ENCODE results near the gene MPZL3.

The MPZL3 gene

DNA sequence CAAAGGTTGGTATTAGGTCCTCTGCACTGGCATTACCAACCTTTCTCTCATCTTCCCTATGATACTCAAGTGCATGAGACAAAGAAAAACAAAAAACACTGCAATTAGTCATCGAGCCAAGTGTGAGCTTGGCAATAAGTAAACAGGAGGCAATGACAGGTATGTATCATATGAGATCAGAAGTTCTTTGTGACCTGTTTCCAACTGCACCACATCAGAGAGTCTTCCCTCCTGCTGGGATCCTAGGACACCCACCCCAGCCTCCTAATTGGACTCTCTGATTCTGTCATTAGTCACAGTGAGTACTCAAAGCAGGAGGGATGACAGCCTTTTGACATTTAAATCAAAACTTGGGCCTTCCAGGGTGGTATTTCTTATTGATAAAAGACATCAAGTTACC lies 19.5 kb downstream of the MPZL3 start:
- no peak for DNase-seq (ENCODE audit: extremely low read depth in 1 of 2, low read depth in 1 of 2)

DNA sequence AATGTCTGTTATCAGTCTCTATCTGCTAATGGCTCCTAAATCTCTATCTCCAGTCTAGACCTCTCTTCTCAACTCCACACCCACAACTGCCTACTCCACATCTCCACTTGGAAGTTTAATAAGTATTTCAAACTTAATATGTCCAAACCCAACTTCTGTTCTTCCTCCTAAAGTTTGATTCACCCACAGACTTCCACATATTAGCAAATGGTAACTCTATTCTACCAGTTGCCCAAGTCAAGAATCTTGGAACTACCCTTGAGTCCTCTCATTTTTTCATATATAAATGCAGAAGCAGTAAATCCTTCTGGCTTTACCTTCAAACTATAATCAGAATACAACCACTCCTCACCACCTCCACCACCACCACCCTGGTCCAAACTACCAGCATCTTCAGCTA lies 20.7 kb downstream of the MPZL3 start:
- no peak for DNase-seq (ENCODE audit: extremely low read depth in 1 of 2, low read depth in 1 of 2)

DNA sequence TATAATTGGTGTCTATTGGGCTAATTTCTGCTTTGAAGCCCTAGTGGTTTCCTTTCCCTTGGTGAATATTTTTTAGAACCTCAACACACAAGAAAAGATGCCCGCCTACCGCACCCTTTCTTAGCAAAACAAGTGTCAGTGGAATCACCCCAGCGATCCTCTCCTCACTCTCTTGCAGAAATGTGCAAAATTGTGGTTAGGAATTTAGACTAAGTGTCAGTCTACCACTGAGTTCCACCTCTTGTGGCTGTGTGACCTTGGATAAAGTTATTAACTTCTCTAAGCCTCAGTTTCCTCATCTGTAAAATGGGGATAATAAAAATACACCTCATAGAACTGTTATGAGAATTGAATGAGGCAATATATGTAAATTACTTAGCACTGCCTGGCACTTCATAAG lies 22.1 kb downstream of the MPZL3 start:
- DNase-seq (ENCODE audit: extremely low read depth in 1 of 2, low read depth in 1 of 2) = no peak

DNA sequence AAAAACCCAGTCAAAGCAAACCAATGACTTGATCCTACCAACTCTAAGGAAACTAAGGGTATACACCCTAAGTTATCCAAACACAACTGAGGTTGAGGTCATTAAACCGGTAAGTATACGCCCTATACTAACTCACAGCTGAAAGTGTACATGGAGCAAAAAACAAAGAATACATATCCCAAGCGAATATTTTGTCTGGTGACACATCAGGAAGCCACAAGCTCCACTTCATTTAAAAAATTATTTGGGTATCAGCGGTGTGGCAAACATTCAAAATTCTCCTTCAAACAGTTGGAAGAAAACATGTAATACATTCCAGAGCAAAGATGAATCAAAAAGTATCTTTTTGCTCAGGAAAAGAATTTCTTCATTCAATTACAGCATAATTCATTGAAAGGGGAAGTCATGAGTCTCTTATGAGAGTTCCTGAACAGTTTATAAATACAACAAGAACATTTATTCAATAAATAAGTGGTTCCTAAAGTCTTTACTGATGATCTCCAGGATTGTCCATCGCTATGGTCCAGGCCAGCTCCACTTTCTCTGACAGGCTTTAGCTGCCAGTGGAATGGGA lies 22.8 kb downstream of the MPZL3 start:
- no peak for DNase-seq (ENCODE audit: extremely low read depth in 1 of 2, low read depth in 1 of 2)

DNA sequence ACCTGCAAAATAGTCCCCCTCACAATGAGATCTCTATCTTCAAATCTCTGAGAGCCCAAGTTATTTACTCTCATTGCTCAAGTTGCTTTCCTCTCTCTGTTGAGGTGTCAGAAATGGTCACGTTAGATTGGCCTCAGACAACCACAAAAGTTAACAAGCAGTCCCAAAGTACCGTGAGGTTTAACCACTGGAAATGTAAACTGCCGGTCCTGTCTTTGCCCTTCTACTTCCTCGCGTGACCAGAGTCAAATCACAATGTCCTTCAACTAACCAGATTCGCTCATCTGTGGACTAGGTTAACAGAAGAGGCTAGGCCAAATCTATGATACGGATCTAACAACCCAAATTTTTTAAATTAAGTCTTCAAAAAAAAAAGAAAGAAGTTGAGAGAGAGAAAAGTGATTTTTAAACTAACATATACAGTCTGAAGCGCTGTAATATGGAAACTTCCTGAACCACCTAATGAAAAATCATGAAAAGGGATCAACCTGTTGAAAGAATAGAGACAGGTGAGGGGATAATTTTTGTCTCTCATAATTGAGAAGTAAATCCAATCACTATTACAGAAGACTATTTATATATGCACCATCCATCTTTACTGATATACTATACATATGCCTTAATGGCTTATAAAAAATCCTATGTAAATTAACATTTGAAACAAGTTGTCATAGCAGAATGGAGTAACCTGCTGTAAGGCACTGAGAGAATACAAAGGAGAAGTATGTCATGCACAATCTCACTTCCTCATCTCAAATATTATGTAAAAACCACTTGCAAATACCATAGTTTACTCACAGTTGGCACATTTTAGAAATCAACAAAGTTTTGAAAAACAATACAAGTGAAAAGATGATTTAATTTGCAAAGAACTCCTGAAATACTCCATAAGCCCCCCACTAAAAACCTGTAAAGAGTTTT lies 24.0 kb downstream of the MPZL3 start:
- no peak for DNase-seq (ENCODE audit: extremely low read depth in 1 of 2, low read depth in 1 of 2)

DNA sequence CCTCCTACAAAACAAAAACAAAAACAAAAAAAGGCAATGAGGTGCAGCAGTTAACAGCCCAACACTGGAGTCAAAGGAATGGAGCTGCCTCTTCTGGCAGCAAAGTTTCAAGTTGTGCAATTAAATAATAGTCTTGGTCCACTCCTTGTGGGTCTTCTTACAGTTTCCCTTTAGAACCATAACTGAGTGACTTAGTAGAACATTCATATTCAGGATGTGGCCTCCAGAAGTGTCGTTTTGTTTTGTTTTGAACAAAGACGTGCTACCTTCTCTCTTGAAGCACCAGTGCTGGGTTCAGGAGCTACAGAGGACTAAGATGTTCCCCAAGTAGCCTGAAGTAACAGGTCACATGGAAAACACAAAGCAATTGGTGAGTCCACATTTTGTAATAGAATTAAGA lies 25.4 kb downstream of the MPZL3 start:
- no peak for DNase-seq (ENCODE audit: extremely low read depth in 1 of 2, low read depth in 1 of 2)

DNA sequence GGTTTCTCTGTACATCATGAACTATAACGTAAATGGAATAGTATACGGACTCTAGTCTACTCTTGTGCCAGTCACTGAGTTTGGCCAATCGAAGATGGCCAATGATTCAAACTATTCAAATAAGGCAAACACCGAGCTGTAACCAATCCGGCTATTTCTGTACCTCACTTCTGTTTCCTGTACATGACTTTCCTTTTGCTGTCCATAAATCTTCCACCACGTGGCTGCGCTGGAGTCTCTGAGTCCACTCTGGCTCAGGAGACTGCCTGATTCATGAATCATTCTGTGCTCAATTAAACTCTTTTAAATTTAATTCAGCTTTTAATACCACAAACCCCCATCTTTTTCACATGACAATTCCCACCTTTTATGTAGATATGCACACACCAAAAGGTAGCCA lies 25.9 kb downstream of the MPZL3 start:
- DNase-seq (ENCODE audit: extremely low read depth in 1 of 2, low read depth in 1 of 2) = no peak

DNA sequence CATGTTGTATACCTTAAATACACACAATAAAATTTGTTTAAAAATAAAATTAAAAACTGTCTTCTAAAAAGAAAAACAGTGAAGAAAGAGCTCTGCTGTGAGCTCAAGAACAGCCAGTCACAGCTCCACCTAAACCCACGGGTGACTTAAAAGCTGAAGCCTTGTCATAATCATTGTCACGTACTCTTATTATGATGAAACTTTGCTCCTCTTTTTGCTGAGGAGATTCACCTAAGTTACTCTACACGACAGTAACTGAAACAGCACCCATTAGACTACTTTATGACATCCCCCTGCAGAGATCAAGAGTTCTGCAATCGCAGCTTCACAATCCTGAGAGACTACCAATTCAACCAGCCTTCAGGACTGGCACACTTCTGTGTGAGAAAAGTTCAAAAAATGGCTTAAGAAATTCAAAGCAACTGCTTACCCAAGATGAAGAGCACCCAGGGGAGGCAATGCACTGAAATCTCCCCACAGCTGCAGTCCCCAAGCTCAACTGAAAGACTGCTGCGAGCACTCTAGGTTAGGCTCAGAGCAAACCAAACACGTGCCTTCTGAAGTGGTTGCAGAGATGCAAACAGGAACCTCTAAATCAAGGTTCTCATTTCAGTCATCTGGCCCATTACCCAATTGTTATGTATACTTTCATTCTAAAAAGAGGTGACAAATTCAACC lies 27.5 kb downstream of the MPZL3 start, which contains the start of gene JAML:
Gene JAML (minus strand): TSS at position 501 of the 678 bp plus-strand sequence. CDS start 10,145 bp downstream, outside the sequence.
- DNase-seq (ENCODE audit: extremely low read depth in 1 of 2, low read depth in 1 of 2) = no peak

DNA sequence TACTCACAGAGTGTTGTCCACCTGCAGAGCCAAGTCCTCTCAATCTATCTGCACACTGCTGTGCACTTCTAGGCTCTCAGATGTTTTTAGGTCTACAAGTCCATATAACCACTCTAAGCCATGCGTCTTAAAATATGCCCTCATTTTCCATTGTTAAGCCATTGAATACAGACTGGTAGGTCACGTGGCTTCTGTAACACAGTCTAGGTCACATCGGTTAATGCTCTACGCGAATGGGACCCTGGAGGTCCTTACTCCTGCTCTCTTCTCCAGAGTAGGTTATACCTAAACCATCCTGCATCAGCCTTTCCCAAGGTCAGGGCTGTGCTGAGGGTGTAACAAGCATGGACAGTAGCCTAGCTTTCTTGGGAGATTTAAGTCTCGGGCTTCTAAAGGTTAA lies 28.2 kb downstream of the MPZL3 start:
- DNase-seq (ENCODE audit: extremely low read depth in 1 of 2, low read depth in 1 of 2) = no peak

DNA sequence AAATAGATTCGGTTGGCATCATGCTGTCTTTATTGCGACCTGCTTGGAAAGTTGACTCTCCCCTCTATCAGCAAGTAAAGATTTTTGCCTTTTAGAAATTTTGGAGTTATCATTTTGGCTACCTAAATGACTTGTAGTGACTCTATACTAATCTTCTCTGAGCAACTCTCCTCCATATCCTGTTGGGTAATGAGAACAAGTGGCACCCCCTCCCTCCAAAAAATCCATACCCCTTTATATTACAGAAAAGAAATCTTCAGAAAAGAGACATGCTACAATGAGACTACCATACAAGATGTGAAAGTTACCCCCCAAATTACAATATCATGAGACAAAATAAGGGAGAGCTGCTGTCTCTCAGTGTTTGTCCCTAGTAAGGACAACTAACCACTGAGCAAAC lies 28.6 kb downstream of the MPZL3 start:
- no peak for DNase-seq (ENCODE audit: extremely low read depth in 1 of 2, low read depth in 1 of 2)

DNA sequence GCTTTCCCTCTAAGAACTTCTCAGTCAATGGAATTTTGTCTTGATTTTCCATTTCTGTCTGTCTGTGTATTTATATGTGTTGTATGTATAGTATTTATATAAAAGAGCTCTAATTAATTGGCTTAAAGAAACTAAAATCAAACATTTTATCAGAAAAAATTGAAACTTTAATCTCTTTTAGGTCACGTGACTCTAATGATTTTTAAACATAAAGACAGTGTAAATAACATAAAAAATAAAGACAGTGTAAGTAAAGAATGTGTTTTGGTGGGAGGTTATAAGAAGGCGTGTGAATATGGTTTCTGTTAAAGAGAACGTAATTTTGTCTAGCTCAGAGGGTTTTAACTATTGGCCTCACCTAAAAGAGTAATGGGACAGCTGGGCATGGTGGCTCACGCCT lies 29.7 kb downstream of the MPZL3 start:
- DNase-seq (ENCODE audit: extremely low read depth in 1 of 2, low read depth in 1 of 2) = no peak

DNA sequence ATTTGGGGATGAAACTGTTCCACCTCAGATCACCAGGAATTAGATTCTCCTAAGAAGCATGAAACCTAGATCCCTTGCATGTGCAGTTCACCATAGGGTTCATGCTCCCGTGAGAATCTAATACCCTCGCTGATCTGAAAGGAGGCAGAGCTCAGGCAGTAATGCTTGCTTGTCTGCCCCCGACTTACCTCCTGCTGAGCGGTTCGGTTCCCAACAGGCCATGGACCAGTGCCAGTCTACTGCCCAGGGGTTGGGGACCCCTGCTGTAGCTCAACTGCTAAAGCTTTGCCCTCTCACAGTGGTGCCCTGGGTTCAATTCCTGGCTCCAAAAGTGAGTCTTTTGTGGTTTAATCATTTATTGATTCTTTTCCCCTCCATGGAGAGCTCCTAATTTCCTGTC lies 30.7 kb downstream of the MPZL3 start:
- DNase-seq (ENCODE audit: extremely low read depth in 1 of 2, low read depth in 1 of 2) = no peak

DNA sequence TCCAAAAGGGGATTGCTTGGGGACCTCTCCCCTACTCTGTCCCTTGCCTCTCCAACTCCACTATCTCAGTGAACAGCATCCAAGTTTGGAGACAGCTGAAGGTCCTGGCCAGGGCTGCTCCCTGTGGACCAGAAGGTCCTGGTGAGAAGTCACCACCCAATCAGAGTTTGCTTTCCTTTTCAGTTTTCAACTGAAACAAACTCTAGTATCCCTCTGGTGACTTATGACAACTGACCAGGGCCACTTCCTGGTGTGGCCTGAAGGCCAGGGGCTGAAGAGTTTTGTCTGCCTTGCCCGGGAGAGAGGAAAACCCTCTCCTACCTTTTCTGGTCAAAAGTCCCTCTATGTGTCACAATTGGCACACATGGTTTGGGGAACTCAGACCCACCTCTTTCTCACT lies 32.4 kb downstream of the MPZL3 start:
- no peak for DNase-seq (ENCODE audit: extremely low read depth in 1 of 2, low read depth in 1 of 2)

DNA sequence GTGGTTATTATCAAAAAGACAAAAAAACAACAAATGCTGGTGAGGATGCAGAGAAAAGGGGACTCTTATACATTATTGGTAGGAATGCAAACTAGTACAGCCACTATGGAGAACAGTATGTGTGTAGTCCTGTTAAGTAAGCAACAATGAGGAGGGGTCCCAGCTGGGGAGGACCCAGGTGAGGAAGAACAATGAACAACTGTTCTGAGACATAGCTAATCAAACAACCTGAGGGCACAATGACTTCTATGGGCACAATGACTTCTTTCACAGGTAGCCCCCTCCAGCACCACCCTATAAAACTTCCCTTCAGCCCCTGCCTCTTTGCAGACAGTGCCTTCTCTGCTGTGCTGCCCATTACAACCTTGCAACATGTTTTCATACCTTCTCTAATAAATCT lies 32.9 kb downstream of the MPZL3 start:
- DNase-seq (ENCODE audit: extremely low read depth in 1 of 2, low read depth in 1 of 2) = no peak

DNA sequence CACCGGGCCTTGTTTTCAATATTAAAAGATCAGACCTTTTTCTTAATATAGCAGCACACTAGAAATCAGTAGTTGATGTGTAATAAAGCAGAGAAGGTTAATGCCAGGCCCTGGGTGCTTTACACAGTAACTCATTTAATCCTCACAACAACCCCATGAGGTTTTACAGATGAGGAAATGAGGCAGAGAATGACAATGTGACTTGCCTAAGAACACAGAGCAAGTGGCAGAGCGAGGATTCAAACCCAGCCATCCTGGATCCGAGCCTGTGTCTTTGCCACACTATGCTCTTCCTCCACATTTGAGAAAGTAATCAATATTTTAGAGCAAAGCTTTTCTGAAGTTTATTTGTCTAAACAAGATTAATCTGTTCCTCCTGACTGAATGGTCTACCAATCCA lies 34.6 kb downstream of the MPZL3 start:
- DNase-seq (ENCODE audit: extremely low read depth in 1 of 2, low read depth in 1 of 2) = no peak

DNA sequence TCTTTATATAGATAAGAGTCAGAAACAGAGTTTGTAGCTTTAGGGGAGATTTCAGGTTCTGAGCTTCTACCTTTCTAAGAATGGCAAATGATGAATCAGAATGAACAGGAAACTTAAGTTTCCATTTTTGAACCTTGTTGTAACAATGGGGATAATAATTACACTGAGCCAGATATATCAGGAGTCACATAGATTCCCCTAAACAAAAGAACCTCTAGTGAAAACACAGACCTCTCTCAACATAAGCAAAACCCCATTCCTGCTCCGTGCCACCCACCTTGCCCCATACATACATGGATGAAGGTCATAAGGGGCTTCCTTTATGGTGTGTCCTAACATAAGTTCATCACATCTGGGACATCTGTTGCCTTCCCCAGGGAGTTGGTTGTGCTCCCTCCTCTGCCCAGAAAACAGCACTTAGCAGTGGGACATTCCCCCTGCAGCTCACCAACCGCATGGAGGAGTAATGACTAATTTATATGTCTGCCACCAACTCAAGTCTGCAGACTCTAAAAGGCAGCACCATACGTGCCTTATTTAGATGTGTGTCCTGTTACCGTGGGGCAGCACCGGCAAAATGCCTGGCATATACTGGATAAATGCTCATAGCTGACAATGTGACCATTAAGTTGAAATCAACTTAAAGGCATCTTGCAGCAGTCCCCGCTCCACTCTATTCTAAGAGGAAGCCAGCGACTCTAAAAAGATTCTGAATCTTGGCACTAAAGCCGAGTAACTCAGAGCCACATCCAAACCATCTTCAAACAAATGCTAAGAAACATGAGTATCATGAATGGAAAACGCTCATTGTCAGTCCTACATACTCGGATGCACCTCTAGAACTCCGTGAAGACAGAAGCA lies 35.3 kb downstream of the MPZL3 start:
- no peak for DNase-seq (ENCODE audit: extremely low read depth in 1 of 2, low read depth in 1 of 2)

DNA sequence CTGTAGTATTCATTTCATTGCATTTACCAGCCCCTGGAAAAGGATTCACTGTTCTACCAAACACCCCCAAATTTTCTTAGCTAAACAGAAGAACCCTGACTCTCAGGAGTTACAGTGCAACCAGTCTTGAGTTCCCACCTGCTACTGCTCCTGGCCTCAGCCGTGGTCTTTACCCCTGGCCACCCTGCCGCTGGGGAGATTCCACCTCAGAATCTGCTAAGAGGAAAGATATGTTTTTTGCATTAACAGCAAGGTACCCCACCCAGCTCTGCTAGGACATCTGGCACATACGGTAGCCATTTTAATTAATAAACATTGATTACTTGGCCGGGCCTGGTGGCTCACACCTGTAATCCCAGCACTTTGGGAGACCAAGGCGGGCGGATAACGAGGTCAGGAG lies 36.4 kb downstream of the MPZL3 start:
- no peak for DNase-seq (ENCODE audit: extremely low read depth in 1 of 2, low read depth in 1 of 2)

DNA sequence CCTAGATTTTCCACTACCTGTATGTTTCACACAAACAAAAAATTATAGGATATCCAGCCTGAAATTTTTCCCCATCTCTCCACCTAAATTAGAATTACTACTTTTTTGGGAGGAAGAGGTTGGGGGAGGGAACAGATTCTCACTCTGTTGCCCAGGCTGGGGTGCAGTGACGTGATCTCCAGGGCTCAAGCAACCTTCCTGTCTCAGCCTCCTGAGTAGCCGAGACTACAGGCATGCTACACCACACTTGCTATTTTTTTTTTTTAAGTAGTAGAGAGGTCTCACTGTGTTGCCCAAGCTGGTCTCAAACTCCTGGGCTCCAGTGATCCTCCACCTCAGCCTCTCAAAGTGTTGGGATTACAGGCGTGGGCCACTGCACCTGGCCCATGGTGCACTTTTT lies 36.9 kb downstream of the MPZL3 start:
- no peak for DNase-seq (ENCODE audit: extremely low read depth in 1 of 2, low read depth in 1 of 2)

DNA sequence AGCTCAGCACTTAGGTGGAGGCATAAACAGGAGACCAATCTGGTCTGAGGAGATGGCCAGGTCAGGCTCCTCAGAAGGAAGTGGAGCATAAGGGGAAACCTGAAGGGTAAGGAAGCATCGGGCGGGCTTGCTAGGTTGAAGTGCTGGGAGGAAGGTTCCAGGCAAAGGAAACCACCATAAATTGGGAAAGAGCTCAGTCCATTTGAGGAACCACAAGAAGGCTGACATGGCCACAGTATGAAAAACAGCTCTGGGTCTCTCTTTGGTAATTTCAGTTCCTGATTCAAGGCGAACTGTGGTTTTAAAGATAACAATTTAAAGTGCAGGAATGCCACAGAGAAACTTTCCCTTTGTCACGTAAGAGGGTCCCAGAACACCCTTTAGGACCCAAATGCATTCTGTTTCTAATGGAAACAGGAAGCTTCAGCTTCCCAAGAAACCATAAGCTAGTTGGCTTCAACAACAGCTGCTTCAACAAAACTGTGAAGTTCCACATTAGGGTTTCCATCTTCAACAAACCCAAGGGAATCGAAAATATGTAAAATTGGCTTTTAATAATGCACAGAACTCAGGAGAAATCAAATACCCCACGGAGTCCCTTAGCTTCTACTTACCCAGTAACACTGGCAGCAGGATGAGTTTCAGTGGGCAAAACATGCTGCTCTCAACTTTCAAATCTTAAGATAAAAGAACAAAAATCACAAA lies 37.8 kb downstream of the MPZL3 start:
- DNase-seq (ENCODE audit: extremely low read depth in 1 of 2, low read depth in 1 of 2) = no peak

DNA sequence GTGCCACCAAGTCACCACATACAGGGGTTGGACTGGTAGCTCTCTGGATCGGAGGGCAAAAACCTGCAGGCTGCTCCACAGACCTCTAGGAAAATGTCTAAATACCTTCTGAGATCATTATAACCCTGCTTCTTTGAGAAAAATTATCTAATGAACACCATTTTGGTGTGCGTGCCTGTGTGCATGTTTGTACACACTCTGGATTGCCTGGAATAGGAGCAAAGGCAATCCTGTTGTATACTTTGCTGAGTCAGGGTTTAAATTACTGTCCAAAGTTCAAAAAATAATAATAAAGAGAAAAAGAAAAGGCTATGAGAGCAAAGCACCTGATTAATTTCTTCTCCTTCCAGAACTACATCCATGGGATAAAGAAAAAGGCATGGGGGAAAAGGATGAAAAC lies 38.4 kb downstream of the MPZL3 start:
- no peak for DNase-seq (ENCODE audit: extremely low read depth in 1 of 2, low read depth in 1 of 2)
